Glomerular endothelial cell (primary cell): ENCODE data around the gene ANTXRL. TPM values are rescaled to one million over a fixed set of nuclear protein-coding genes. Genes with fewer than 3 reads are reported as not detected.
"Not testable (repeated sequence)": the region's sequence is repeated elsewhere in the genome, so short reads cannot be mapped to it uniquely, and the experiment has no call there.

Experiments
- DNase-seq: peaks from one replicate; pipeline ENCODE4 v3.0.0-alpha.2; 2011; ENCODE audit warnings: low read depth, low spot score; ENCODE audit errors: extremely low read depth
- total RNA-seq: library from RNA; depleted of rRNA; stranded (reverse); fragments of >200 nt; gene quantifications from 2 replicates; pipeline ENCODE4 v1.2.3, GENCODE V29; 2015

ANTXRL gene
- total RNA-seq, 1 donor from 2014 or later = not detected

- no peak for DNase-seq
Measured at GRCh38 chr10:46254007-46254383, 32.8 kb upstream of the ANTXRL start.

GRCh38 chr10:46254467-46254866 lies 32.3 kb upstream of the ANTXRL start:
- no peak for DNase-seq

DNA sequence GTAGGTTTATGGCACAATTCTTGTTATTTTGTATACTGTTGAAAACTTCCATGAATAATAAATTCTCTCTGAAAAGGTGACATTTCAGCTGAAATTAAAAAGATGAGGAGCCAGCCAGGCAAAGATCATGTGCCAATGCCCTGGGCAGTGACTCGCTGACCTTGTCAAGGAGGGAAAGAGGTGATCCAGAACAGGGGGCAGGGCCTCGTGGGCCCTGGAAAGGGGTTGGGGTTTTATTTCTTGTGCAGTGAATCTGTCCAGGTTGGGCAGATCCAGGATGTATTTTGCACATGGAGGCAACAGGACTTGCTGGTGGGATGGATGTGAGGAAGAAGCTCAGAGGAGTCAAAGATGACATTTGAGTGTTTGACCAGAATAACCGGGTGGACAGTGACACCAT lies 31.6 kb upstream of the ANTXRL start:
- DNase-seq = not testable (repeated sequence)

DNA sequence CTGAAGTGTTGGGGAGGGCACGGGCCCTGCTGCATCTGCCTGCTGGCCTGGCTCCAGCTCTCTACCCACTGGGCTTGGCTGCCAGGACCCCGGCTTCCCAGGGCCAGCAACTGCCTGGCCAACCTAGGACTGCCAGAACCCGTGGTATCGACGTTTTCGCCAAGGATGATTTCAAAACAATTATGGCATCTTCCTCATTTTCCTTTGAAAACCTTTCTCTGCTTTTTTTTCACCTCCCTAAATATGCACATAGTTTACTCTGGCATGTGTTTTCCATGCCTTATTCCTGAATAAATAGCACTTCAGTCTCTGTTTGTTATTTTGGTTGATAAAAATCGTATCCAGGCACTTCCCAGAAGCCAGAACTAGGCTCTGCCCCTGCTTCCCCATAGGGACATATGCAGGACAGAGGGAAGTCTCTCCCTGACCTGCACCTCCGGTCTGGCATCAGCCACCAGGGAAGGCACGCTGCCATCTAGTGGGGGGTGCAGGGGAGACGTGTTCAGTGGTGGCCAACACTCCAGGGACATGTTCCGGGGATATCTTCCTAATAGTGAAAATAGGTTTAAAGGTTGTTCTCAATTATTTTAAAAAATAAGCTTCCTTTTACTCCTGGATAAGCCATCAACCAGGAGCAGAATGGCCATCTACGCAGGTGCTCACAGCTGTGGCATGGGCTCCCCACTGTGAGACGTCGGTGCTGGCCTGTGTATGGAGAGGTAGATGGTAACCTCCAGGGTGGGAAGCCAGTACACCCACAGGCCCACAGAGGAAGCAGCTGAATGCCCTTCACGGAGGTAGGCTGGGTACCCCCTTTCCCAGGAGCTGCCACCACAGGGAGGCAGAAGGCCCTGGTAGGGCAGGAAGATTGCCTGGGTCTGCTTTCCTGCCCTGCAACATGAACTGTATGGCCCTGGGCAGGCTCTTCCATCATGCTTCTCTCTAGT lies 30.7 kb upstream of the ANTXRL start:
- DNase-seq = no peak

DNA sequence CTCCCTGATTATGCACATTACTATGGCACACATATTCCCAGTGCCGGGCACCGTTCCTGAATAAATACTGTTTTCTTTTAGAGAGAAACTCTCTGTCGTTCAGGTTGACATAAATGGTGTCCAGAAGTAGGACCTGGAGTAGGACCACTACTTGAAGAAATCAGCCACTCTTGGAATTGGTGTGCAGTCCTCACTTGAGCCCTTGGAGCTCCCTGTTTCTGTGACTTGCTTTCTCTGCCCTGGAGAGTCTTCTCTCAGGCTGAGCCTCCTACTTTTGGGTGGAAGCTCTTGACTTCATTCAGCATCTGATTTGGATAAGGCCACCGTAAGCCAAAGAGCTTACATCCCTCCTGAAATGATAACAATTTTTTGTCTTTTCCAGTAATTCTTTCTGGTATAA lies 29.7 kb upstream of the ANTXRL start:
- DNase-seq = no peak

GRCh38 chr10:46262906-46263560 lies 23.8 kb upstream of the ANTXRL start:
- DNase-seq = not testable (repeated sequence)

DNA sequence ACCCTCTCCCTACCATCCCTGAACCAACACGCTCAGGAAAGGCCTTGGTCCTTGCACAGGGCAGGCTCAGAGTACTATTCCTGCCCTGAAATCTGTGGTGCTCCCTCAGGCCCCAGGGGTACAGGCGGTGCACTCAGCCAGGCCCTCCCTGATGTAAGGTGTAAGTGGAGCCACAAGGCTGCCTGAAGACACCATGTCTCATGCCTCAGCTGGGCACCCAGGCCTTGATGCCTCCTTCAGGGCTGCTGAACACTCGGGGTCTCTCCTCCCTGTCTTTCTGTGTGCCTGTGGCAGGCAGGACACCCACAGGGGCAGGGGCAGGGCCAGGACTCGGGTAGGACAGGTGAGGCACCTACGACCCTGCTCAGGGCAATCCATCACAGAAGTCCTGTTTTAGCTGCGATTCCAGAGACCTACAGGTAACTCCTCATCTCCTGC lies 22.9 kb upstream of the ANTXRL start:
- no peak for DNase-seq

- no peak for DNase-seq
Measured at GRCh38 chr10:46264336-46264735, 22.5 kb upstream of the ANTXRL start.

GRCh38 chr10:46264737-46265368 lies 21.9 kb upstream of the ANTXRL start:
- no peak for DNase-seq

DNA sequence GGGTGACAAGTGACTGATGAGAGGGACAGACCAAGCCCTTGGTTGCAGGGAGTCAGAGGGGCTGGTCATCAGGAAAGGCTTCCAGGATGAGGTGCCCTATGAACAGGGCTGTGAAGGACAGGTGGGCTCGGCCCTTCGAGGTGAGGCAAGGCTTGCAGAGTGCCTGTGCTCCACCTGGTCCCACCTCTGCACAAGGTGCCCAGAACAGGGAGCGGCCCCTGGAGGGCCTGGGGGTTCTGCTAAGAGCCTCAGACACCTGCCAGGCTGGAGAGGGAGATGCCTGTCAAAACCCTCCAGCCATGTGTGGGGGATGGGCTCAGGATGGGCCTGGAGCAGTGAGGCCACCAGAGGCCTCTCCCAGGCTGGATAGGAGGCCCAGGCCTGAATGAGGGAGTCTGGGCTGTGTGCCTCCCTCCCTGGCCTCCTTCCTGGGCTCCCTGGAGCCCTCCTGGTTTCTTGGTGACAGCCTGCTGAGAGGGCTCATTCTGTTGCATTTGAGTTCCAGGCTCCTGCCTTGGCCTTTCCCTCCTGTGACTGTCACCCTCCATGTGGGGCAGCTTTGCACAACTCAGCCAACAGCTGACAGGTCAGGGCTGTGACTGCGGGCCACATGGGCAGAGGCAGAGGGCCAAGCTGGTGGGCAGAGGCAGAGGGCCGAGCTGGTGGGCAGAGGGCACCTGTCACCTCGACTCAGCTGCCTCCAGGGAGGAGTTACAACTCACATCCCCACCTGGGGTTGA lies 21.1 kb upstream of the ANTXRL start:
- DNase-seq = not testable (repeated sequence)

- DNase-seq = no peak
Measured at GRCh38 chr10:46266306-46266985, 20.4 kb upstream of the ANTXRL start.

GRCh38 chr10:46267132-46267985 lies 19.4 kb upstream of the ANTXRL start:
- DNase-seq = no peak

GRCh38 chr10:46268076-46268881 lies 18.5 kb upstream of the ANTXRL start:
- no peak for DNase-seq

GRCh38 chr10:46269554-46270053 lies 17.2 kb upstream of the ANTXRL start:
- not testable (repeated sequence) for DNase-seq

GRCh38 chr10:46270086-46270811 lies 16.5 kb upstream of the ANTXRL start:
- DNase-seq = no peak

- DNase-seq = not testable (repeated sequence)
Measured at GRCh38 chr10:46270963-46271530, 15.8 kb upstream of the ANTXRL start.

DNA sequence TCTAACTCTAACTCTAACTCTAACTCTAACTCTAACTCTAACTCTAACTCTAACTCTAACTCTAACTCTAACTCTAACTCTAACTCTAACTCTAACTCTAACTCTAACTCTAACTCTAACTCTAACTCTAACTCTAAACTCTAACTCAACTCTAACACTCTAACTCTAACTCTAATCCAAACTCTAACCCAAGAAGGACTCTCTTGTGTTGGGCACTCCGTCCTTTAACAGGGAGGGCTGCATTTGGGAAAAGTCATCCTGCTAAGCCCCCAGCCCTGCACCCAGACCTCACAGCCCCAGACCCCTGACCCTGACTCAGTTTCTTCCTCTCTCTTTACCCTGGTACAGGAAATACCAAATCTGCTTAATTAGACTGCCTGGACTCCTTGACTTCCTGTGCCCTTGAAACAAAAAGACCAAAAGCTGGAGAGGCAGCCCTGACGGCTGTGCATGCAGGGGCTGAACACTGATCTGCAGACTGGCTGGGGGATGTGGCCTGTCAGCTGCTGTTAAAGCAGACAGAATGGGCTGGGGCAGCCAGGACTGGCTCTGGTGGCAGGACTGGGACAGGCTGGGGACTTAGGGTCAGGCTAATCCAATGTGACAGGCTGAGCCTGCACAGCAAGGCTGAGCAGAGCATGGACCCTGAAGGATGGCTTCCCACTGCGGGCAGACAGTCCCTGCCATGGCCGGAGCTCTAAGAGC lies 14.8 kb upstream of the ANTXRL start:
- not testable (repeated sequence) for DNase-seq
